SIG-M5 (cell line): Measurements from ENCODE around the gene TP53I3.
"Not testable (repeated sequence)": the region's sequence is repeated elsewhere in the genome, so short reads cannot be mapped to it uniquely, and the experiment has no call there.

Experiments used
- DNase-seq: peaks from one replicate; lab custom pipeline; 2025; lab: John Stamatoyannopoulos, UW

The TP53I3 gene

GRCh38 chr2:24052951-24053350 is 31.7 kb downstream of the TP53I3 start:
- DNase-seq: no peak

- no peak for DNase-seq
These were observed 32.8 kb downstream of the TP53I3 start for GRCh38 chr2:24051833-24052232.

GRCh38 chr2:24050041-24050979 is 34.3 kb downstream of the TP53I3 start:
- DNase-seq: no peak

- no peak for DNase-seq
These were observed 35.1 kb downstream of the TP53I3 start, which contains the start of gene FKBP1B for GRCh38 chr2:24049485-24050021. Gene FKBP1B (plus strand): TSS chr2:24049741. CDS start chr2:24049850, 109 bp downstream.

GRCh38 chr2:24048769-24049484 is 35.7 kb downstream of the TP53I3 start:
- no peak for DNase-seq

GRCh38 chr2:24047703-24048033 is 37.0 kb downstream of the TP53I3 start:
- DNase-seq: no peak

GRCh38 chr2:24046930-24047702 is 37.5 kb downstream of the TP53I3 start, which contains the start of gene WDCP:
Gene WDCP (minus strand): TSS chr2:24047391. CDS start chr2:24039494, 7,897 bp downstream.
- DNase-seq: peak; percentile 100

GRCh38 chr2:24046599-24046929 is 38.1 kb downstream of the TP53I3 start:
- no peak for DNase-seq

GRCh38 chr2:24045511-24046508 is 38.8 kb downstream of the TP53I3 start:
- no peak for DNase-seq

GRCh38 chr2:24043133-24043532 is 41.5 kb downstream of the TP53I3 start:
- DNase-seq: not testable (repeated sequence)

GRCh38 chr2:24040511-24040910 is 44.1 kb downstream of the TP53I3 start:
- DNase-seq: no peak

GRCh38 chr2:24038786-24039499 is 45.7 kb downstream of the TP53I3 start:
- DNase-seq: no peak
